Calu3 (cell line): ENCODE results near the gene STAC. TPM values are rescaled to one million over a fixed set of nuclear protein-coding genes. Genes with fewer than 3 reads are reported as not detected.
"Not testable (repeated sequence)": the region's sequence is repeated elsewhere in the genome, so short reads cannot be mapped to it uniquely, and the experiment has no call there.

Source experiments
- BruUV-seq: library from RNA; stranded (reverse); fragments of 400-500 nt; replicated peaks from 2 replicates; lab custom pipeline; 2021; lab: Mats Ljungman, UMichigan
- CTCF ChIA-PET: fragments of 300-600 bp; sonication (Branson Sonifier 250); formaldehyde crosslinking; loops from one replicate; lab custom pipeline; 2022; ENCODE audit warnings: antibody characterized with exemption; lab: Charles Lee
- DNase-seq: peaks from one replicate; pipeline ENCODE4 v3.0.0; 2022
- H3K27ac Mint-ChIP-seq: one replicate; pipeline ENCODE4 v1.8.0; 2022; ENCODE audit warnings: mixed read lengths; ENCODE audit not compliant: unreplicated experiment
- H3K27me3 Mint-ChIP-seq: one replicate; pipeline ENCODE4 v1.8.0; 2022; ENCODE audit warnings: mixed read lengths; ENCODE audit not compliant: unreplicated experiment
- H3K36me3 Mint-ChIP-seq: one replicate; pipeline ENCODE4 v1.8.0; 2022; ENCODE audit warnings: mild to moderate bottlenecking, moderate library complexity, mixed read lengths; ENCODE audit not compliant: insufficient read depth, unreplicated experiment
- H3K4me1 Mint-ChIP-seq: one replicate; pipeline ENCODE4 v1.8.0; 2022; ENCODE audit warnings: mild to moderate bottlenecking, low read depth, mixed read lengths; ENCODE audit not compliant: unreplicated experiment
- H3K4me3 Mint-ChIP-seq: one replicate; pipeline ENCODE4 v1.8.0; 2022; ENCODE audit warnings: mild to moderate bottlenecking, low read depth, moderate library complexity, mixed read lengths; ENCODE audit not compliant: unreplicated experiment
- H3K9me3 Mint-ChIP-seq: one replicate; pipeline ENCODE4 v1.8.0; 2022; ENCODE audit warnings: low read depth, mixed read lengths; ENCODE audit not compliant: unreplicated experiment
- CTCF ChIP-seq: fragments of 200-600 bp; IDR thresholded peaks from one replicate; pipeline ENCODE4 v1.8.0; 2022; ENCODE audit warnings: antibody characterized with exemption; ENCODE audit not compliant: unreplicated experiment
- intact Hi-C: fragments of 100-400 bp; cut with micrococcal nuclease; formaldehyde crosslinking; loops from one replicate; pipeline ENCODE4 v1.10.0; 2022; ENCODE audit not compliant: unreplicated experiment
- total RNA-seq: library from RNA; stranded (reverse); gene quantifications from 2 replicates; pipeline ENCODE4 v1.2.3, GENCODE V29; 2022

The STAC gene
- total RNA-seq, 1 experiment from 2014 or later, result 12.8 TPM

GRCh38 chr3:36461597-36461996 is 81.3 kb downstream of the STAC start:
- Mint-ChIP-seq H3K4me1 (no peaks in the 10 kb centered on the region), H3K9me3 (no peaks in the 10 kb centered on the region), H3K27me3 (no peaks in the 10 kb centered on the region), H3K36me3 (no peaks in the 10 kb centered on the region), H3K4me3 (no peak overlapping the region), H3K27ac (no peak overlapping the region)
- intact Hi-C loops, result no loop called here
- no peak for TF ChIP-seq CTCF
- CTCF ChIA-PET, result no interaction called here
- no TSS peak for BruUV-seq
- DNase-seq, result no peak

- H3K4me1 Mint-ChIP-seq, intact Hi-C loops, H3K9me3 Mint-ChIP-seq, H3K36me3 Mint-ChIP-seq, H3K27me3 Mint-ChIP-seq, CTCF ChIA-PET, BruUV-seq, H3K4me3 Mint-ChIP-seq, H3K27ac Mint-ChIP-seq, DNase-seq: not testable (repeated sequence)
Observed at GRCh38 chr3:36472045-36472444, 91.7 kb downstream of the STAC start.

GRCh38 chr3:36475558-36475957 is 95.3 kb downstream of the STAC start:
- CTCF ChIA-PET, result no interaction called here
- no peak for DNase-seq
- no TSS peak for BruUV-seq
- Mint-ChIP-seq H3K4me3 (no peak overlapping the region), H3K4me1 (peaks cover 10% of the 10 kb centered on the region), H3K27me3 (no peaks in the 10 kb centered on the region), H3K9me3 (peaks cover 10% of the 10 kb centered on the region), H3K36me3 (no peaks in the 10 kb centered on the region), H3K27ac (no peak overlapping the region)
- intact Hi-C loops, result no loop called here
- TF ChIP-seq CTCF, result no peak

GRCh38 chr3:36476286-36476942 is 96.1 kb downstream of the STAC start:
- DNase-seq, result no peak
- Mint-ChIP-seq H3K36me3 (no peaks in the 10 kb centered on the region), H3K27ac (no peak overlapping the region), H3K9me3 (peaks cover 10% of the 10 kb centered on the region), H3K4me1 (peaks cover 10% of the 10 kb centered on the region), H3K27me3 (no peaks in the 10 kb centered on the region), H3K4me3 (no peak overlapping the region)
- CTCF ChIA-PET, result no interaction called here
- intact Hi-C loops, result no loop called here
- no TSS peak for BruUV-seq
- TF ChIP-seq CTCF, result no peak

GRCh38 chr3:36477655-36478054 is 97.4 kb downstream of the STAC start:
- intact Hi-C loops, result no loop called here
- no TSS peak for BruUV-seq
- Mint-ChIP-seq H3K27ac (no peak overlapping the region), H3K9me3 (peaks cover 10% of the 10 kb centered on the region), H3K4me1 (peaks cover 10% of the 10 kb centered on the region), H3K4me3 (no peak overlapping the region), H3K36me3 (no peaks in the 10 kb centered on the region), H3K27me3 (no peaks in the 10 kb centered on the region)
- no peak for DNase-seq
- CTCF ChIA-PET, result no interaction called here
- TF ChIP-seq CTCF, result no peak
